GM12878 (cell line): ENCODE data around the gene CCDC12.

Experiments used
- ATF2 ChIP-seq: IDR thresholded peaks from 2 replicates; pipeline ENCODE4 v1.6.1; 2012; ENCODE audit warnings: low read length, inconsistent platforms
- CEBPZ ChIP-seq: fragments of 150-350 bp; IDR thresholded peaks from 2 replicates; pipeline ENCODE4 v1.6.1; 2016; ENCODE audit warnings: low read depth, low read length
- CTCF ChIP-seq, 3 experiments: IDR thresholded peaks in 2 of 3; conservative IDR thresholded peaks in 1 of 3; 2 replicates each; pipeline ENCODE4 v1.5.1; 2011; ENCODE audit warnings: low read depth in 3 of 3, low read length in 3 of 3, mild to moderate bottlenecking in 3 of 3, control low read depth in 2 of 3, moderate library complexity in 2 of 3, inconsistent platforms in 1 of 3, mixed read lengths in 1 of 3; ENCODE audit not compliant: control insufficient read depth in 2 of 3, insufficient read depth in 1 of 3; ENCODE audit errors: extremely low read depth in 1 of 3
- E2F8 ChIP-seq: fragments of 450-650 bp; IDR thresholded peaks from 2 replicates; pipeline ENCODE4 v1.6.1; 2018; ENCODE audit warnings: mild to moderate bottlenecking, low read depth, moderate library complexity; ENCODE audit not compliant: partially characterized antibody
- EZH2 ChIP-seq: IDR thresholded peaks from 2 replicates; pipeline ENCODE4 v1.6.1; 2012; ENCODE audit warnings: low read depth, mild to moderate bottlenecking, control low read depth, inconsistent platforms, low read length, borderline replicate concordance; ENCODE audit not compliant: control insufficient read depth
- HDAC2 ChIP-seq: fragments of 200-600 bp; sonication (generic); IDR thresholded peaks from 2 replicates; pipeline ENCODE4 v1.6.1; 2017
- MAX ChIP-seq: IDR thresholded peaks from 2 replicates; pipeline ENCODE4 v1.6.1; 2012; ENCODE audit warnings: low read depth, low read length, improper control_type of control experiment
- POLR2A ChIP-seq: IDR thresholded peaks from 2 replicates; pipeline ENCODE4 v1.6.1; 2011; ENCODE audit warnings: low read depth, mild to moderate bottlenecking, low read length
- POLR2AphosphoS5 ChIP-seq: IDR thresholded peaks from 2 replicates; pipeline ENCODE4 v1.6.1; 2011; ENCODE audit warnings: mild to moderate bottlenecking, low read length, inconsistent platforms
- SMAD1 ChIP-seq: fragments of 450-650 bp; IDR thresholded peaks from 2 replicates; pipeline ENCODE4 v1.6.1; 2018; ENCODE audit warnings: mild to moderate bottlenecking, low read depth; ENCODE audit not compliant: partially characterized antibody
- SRF ChIP-seq, 2 experiments: IDR thresholded peaks; 2 replicates each; pipeline ENCODE4 v1.6.1; 2011; ENCODE audit warnings: low read depth in 2 of 2, low read length in 2 of 2, mild to moderate bottlenecking in 1 of 2, moderate library complexity in 1 of 2
- SUZ12 ChIP-seq: fragments of 200-600 bp; sonication (generic); IDR thresholded peaks from one replicate; pipeline ENCODE4 v1.6.1; 2018; ENCODE audit warnings: antibody characterized with exemption, mild to moderate bottlenecking; ENCODE audit not compliant: unreplicated experiment
- ZBTB40 ChIP-seq: fragments of 450-650 bp; IDR thresholded peaks from 2 replicates; pipeline ENCODE4 v1.6.1; 2016; ENCODE audit warnings: mild to moderate bottlenecking, moderate library complexity, borderline replicate concordance
- ZNF274 ChIP-seq: IDR thresholded peaks from one replicate; pipeline ENCODE4 v1.8.0; 2011; ENCODE audit not compliant: insufficient read length, insufficient read depth

GRCh38 chr3:46915297-46915822 is 61.2 kb downstream of the CCDC12 start:
- TF ChIP-seq MAX, result no peak
- TF ChIP-seq CTCF (IDR thresholded peaks at IDR 0.05 in 2 of 3, conservative IDR thresholded peaks at IDR 0.05 in 1 of 3; ENCODE audit: control insufficient read depth in 2 of 3, extremely low read depth in 1 of 3, insufficient read depth in 1 of 3, low read depth in 3 of 3, low read length in 3 of 3), result no peak
- TF ChIP-seq ATF2, result no peak
- no peak for TF ChIP-seq HDAC2
- TF ChIP-seq POLR2A, result peak; percentile 50; the same call in 1 of the 2 replicates
- no peak for TF ChIP-seq SMAD1
- TF ChIP-seq ZBTB40, result no peak
- no peak for TF ChIP-seq ZNF274
- no peak for TF ChIP-seq POLR2AphosphoS5
- no peak for TF ChIP-seq CEBPZ
- TF ChIP-seq SUZ12, result no peak
- no peak for TF ChIP-seq EZH2
- TF ChIP-seq E2F8, result no peak
- TF ChIP-seq SRF (IDR thresholded peaks at IDR 0.05; ENCODE audit: low read depth in 2 of 2, low read length in 2 of 2), result no peak
